ENCODE results near the gene ANKS1B.

The ANKS1B gene

DNA sequence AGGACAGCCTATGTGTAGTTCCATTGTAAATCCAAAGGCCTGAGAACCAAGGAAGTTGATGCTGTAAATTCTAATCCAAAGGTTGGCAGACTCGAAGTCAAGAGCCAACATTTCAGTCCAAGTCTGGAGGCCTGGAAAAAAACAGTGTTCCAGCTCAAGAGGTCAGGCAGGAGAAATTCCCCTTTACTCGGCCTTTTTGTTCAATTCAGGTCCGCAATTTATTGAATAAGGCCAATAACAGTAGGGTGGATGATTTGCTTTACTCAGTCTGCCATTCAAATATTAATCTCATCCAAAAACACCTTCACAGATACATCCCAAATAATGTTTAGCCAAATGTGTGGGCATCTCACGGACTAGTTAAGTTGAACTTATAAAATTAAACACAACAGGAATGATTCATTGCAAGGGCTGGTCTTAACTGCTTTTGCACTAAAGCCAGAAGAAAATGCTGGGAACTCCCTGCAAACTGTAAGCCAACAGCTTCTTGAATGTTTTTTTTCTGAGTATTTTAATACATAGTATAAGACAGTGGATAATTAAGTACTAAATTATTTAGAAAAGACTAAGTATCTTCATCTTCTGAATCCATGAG is 534.6 kb downstream of the ANKS1B start:
- H3K4me1 ChIP-seq (ENCODE audit: control extremely low read depth in 1 of 4, control insufficient read depth in 4 of 4, insufficient read depth in 4 of 4, low read length in 3 of 4), result no peaks in the 10 kb centered on the region
- CTCF ChIA-PET, result no interaction called here
- DNase-seq, result no peak
- H3K4me3 ChIP-seq (ENCODE audit: control insufficient read depth in 1 of 7, extremely low read depth in 1 of 7, insufficient read depth in 4 of 7, low read depth in 2 of 7, low read length in 6 of 7), result no peak overlapping the region
- no peak overlapping the region for H3K27ac ChIP-seq (ENCODE audit: insufficient read depth in 1 of 2, low read depth in 1 of 2, low read length in 2 of 2, poor library complexity in 1 of 2, severe bottlenecking in 2 of 2)
- H3K36me3 ChIP-seq (ENCODE audit: control insufficient read depth in 4 of 4, insufficient read depth in 4 of 4, low read length in 3 of 4), result no peaks in the 10 kb centered on the region
- 86% methylated on average over 2 of the region's 4 CpGs for WGBS (ENCODE audit: insufficient coverage)
- no peaks in the 10 kb centered on the region for H3K9me3 ChIP-seq (ENCODE audit: control extremely low read depth in 1 of 5, control insufficient read depth in 4 of 5, insufficient read depth in 2 of 5, low read depth in 1 of 5, low read length in 4 of 5)
- no peaks in the 10 kb centered on the region for H3K27me3 ChIP-seq (replicated peaks in 2 of 5; ENCODE audit: control insufficient read depth in 4 of 5, insufficient read depth in 5 of 5, low read length in 4 of 5)
- POLR2A ChIA-PET, result interaction anchor here (0.6 kb wide), 1 partner anchor 1221 kb away, joined by 3 read pairs; no protein-coding TSS in a partner anchor

DNA sequence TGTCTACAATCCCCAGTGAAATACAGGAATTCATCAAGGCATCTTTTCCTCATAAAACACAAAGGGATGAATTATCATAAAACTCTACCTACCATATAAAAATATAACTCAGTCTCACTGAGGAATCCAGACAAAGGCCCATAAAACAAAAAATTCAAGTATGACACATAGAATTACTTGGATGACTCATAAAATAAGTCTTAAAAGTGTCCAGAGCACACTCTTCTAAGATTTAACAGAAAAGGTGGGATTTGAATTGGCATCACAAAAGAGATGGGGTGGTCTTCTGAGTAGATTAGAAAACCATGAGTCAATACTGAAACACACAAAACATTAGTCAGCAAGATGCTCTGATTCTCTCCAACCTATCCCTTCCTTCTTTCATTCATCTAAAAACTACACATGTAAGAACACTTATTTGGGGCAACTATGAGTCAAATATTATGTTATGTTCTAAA is 539.8 kb downstream of the ANKS1B start:
- Histone ChIP-seq H3K9me3 (ENCODE audit: control extremely low read depth in 1 of 5, control insufficient read depth in 4 of 5, insufficient read depth in 2 of 5, low read depth in 1 of 5, low read length in 4 of 5) (no peaks in the 10 kb centered on the region), H3K27ac (ENCODE audit: insufficient read depth in 1 of 2, low read depth in 1 of 2, low read length in 2 of 2, poor library complexity in 1 of 2, severe bottlenecking in 2 of 2) (no peak overlapping the region), H3K27me3 (replicated peaks in 2 of 5; ENCODE audit: control insufficient read depth in 4 of 5, insufficient read depth in 5 of 5, low read length in 4 of 5) (no peaks in the 10 kb centered on the region), H3K36me3 (ENCODE audit: control insufficient read depth in 4 of 4, insufficient read depth in 4 of 4, low read length in 3 of 4) (no peaks in the 10 kb centered on the region), H3K4me3 (ENCODE audit: control insufficient read depth in 1 of 7, extremely low read depth in 1 of 7, insufficient read depth in 4 of 7, low read depth in 2 of 7, low read length in 6 of 7) (no peak overlapping the region), H3K4me1 (ENCODE audit: control extremely low read depth in 1 of 4, control insufficient read depth in 4 of 4, insufficient read depth in 4 of 4, low read length in 3 of 4) (no peaks in the 10 kb centered on the region)
- ChIA-PET CTCF (no interaction called here), POLR2A (no interaction called here)
- DNase-seq, result no peak

DNA sequence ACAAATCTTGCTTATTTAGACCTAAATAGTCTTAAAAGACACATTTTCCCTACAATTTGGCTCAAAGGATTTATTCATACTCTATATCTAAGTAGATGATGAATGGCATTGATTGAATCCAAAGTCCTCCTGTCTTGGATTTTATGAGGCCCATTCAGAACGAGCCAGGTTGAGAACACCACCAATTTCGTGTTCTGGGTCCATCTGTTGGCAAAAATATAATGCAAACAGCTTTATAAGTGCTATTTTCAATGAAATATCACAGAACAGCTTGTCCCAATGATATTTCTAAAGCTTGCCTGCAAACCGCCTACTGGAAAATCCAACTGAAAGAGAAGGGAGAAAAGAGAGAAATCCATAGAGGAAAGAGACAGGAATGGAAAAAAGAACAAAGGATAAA is 542.0 kb downstream of the ANKS1B start:
- ChIA-PET CTCF (no interaction called here), POLR2A (no interaction called here)
- DNase-seq, result no peak
- H3K27ac ChIP-seq (ENCODE audit: insufficient read depth in 1 of 2, low read depth in 1 of 2, low read length in 2 of 2, poor library complexity in 1 of 2, severe bottlenecking in 2 of 2), result no peak overlapping the region
- no peaks in the 10 kb centered on the region for H3K9me3 ChIP-seq (ENCODE audit: control extremely low read depth in 1 of 5, control insufficient read depth in 4 of 5, insufficient read depth in 2 of 5, low read depth in 1 of 5, low read length in 4 of 5)
- no peaks in the 10 kb centered on the region for H3K27me3 ChIP-seq (replicated peaks in 2 of 5; ENCODE audit: control insufficient read depth in 4 of 5, insufficient read depth in 5 of 5, low read length in 4 of 5)
- H3K36me3 ChIP-seq (ENCODE audit: control insufficient read depth in 4 of 4, insufficient read depth in 4 of 4, low read length in 3 of 4), result no peaks in the 10 kb centered on the region
- H3K4me3 ChIP-seq (ENCODE audit: control insufficient read depth in 1 of 7, extremely low read depth in 1 of 7, insufficient read depth in 4 of 7, low read depth in 2 of 7, low read length in 6 of 7), result no peak overlapping the region
- H3K4me1 ChIP-seq (ENCODE audit: control extremely low read depth in 1 of 4, control insufficient read depth in 4 of 4, insufficient read depth in 4 of 4, low read length in 3 of 4), result no peaks in the 10 kb centered on the region
- 100% methylated on average over 1 of the region's 3 CpGs for WGBS (ENCODE audit: insufficient coverage)

DNA sequence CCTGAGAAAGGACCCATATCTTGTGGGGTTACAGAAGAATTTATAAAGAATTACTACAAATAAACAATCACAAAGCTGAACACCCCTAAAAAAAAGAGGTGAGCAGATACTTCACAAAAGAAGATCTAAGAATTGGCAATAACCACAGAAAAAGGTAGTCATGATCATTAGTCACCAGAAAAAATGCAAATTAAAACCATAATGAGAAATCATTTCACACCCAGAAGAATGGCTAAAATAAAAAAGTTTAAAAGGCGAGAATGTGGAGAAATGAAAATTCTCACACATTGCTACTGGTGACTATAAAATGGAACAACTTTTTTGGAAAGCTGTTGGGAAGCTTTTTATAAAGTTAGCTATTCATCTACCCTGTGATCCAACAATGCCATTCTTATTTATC is 545.3 kb downstream of the ANKS1B start:
- H3K4me3 ChIP-seq (ENCODE audit: control insufficient read depth in 1 of 7, extremely low read depth in 1 of 7, insufficient read depth in 4 of 7, low read depth in 2 of 7, low read length in 6 of 7), result no peak overlapping the region
- H3K27me3 ChIP-seq (replicated peaks in 2 of 5; ENCODE audit: control insufficient read depth in 4 of 5, insufficient read depth in 5 of 5, low read length in 4 of 5), result no peaks in the 10 kb centered on the region
- no peaks in the 10 kb centered on the region for H3K4me1 ChIP-seq (ENCODE audit: control extremely low read depth in 1 of 4, control insufficient read depth in 4 of 4, insufficient read depth in 4 of 4, low read length in 3 of 4)
- ChIA-PET CTCF (no interaction called here), POLR2A (no interaction called here)
- H3K27ac ChIP-seq (ENCODE audit: insufficient read depth in 1 of 2, low read depth in 1 of 2, low read length in 2 of 2, poor library complexity in 1 of 2, severe bottlenecking in 2 of 2), result no peak overlapping the region
- DNase-seq, result no peak
- no CpG with 5 or more reads among the region's 1 CpG for WGBS (ENCODE audit: insufficient coverage)
- no peaks in the 10 kb centered on the region for H3K36me3 ChIP-seq (ENCODE audit: control insufficient read depth in 4 of 4, insufficient read depth in 4 of 4, low read length in 3 of 4)
- H3K9me3 ChIP-seq (ENCODE audit: control extremely low read depth in 1 of 5, control insufficient read depth in 4 of 5, insufficient read depth in 2 of 5, low read depth in 1 of 5, low read length in 4 of 5), result no peaks in the 10 kb centered on the region

DNA sequence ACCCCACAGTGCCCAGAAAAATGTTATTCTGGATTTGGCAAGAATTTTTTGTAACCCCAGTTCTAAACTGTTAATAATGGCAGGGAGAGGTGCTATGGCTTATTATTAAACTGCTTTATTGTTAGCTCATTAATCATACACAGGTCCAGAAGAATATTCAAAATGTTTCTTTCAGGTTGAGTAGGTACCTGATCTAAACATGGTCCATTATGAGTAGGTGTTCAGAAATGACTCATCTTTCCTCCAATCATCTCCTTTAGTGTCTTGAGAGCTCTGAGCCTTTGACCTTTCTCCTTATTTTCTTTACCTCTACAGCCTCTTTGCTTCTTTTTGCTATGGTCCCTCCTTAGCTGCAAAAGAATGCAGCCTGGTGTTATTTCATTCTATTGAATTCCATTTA is 548.2 kb downstream of the ANKS1B start:
- H3K27me3 ChIP-seq (replicated peaks in 2 of 5; ENCODE audit: control insufficient read depth in 4 of 5, insufficient read depth in 5 of 5, low read length in 4 of 5), result no peaks in the 10 kb centered on the region
- CTCF ChIA-PET, result no interaction called here
- no peak for DNase-seq
- H3K4me1 ChIP-seq (ENCODE audit: control extremely low read depth in 1 of 4, control insufficient read depth in 4 of 4, insufficient read depth in 4 of 4, low read length in 3 of 4), result no peaks in the 10 kb centered on the region
- no peaks in the 10 kb centered on the region for H3K9me3 ChIP-seq (ENCODE audit: control extremely low read depth in 1 of 5, control insufficient read depth in 4 of 5, insufficient read depth in 2 of 5, low read depth in 1 of 5, low read length in 4 of 5)
- H3K36me3 ChIP-seq (ENCODE audit: control insufficient read depth in 4 of 4, insufficient read depth in 4 of 4, low read length in 3 of 4), result no peaks in the 10 kb centered on the region
- POLR2A ChIA-PET, result no interaction called here
- no peak overlapping the region for H3K27ac ChIP-seq (ENCODE audit: insufficient read depth in 1 of 2, low read depth in 1 of 2, low read length in 2 of 2, poor library complexity in 1 of 2, severe bottlenecking in 2 of 2)
- no peak overlapping the region for H3K4me3 ChIP-seq (ENCODE audit: control insufficient read depth in 1 of 7, extremely low read depth in 1 of 7, insufficient read depth in 4 of 7, low read depth in 2 of 7, low read length in 6 of 7)

- POLR2A ChIA-PET, result no interaction called here
- no peak overlapping the region for H3K27ac ChIP-seq (ENCODE audit: insufficient read depth in 1 of 2, low read depth in 1 of 2, low read length in 2 of 2, poor library complexity in 1 of 2, severe bottlenecking in 2 of 2)
- CTCF ChIA-PET, result no interaction called here
- H3K9me3 ChIP-seq (ENCODE audit: control extremely low read depth in 1 of 5, control insufficient read depth in 4 of 5, insufficient read depth in 2 of 5, low read depth in 1 of 5, low read length in 4 of 5), result no peaks in the 10 kb centered on the region
- H3K36me3 ChIP-seq (ENCODE audit: control insufficient read depth in 4 of 4, insufficient read depth in 4 of 4, low read length in 3 of 4), result no peaks in the 10 kb centered on the region
- no peak overlapping the region for H3K4me3 ChIP-seq (ENCODE audit: control insufficient read depth in 1 of 7, extremely low read depth in 1 of 7, insufficient read depth in 4 of 7, low read depth in 2 of 7, low read length in 6 of 7)
- H3K27me3 ChIP-seq (replicated peaks in 2 of 5; ENCODE audit: control insufficient read depth in 4 of 5, insufficient read depth in 5 of 5, low read length in 4 of 5), result no peaks in the 10 kb centered on the region
- WGBS (ENCODE audit: insufficient coverage), result no CpG with 5 or more reads among the region's 1 CpG
- DNase-seq, result no peak
- no peaks in the 10 kb centered on the region for H3K4me1 ChIP-seq (ENCODE audit: control extremely low read depth in 1 of 4, control insufficient read depth in 4 of 4, insufficient read depth in 4 of 4, low read length in 3 of 4)
Observed at GRCh38 chr12:99435095-99435791, 549.5 kb downstream of the ANKS1B start.

GRCh38 chr12:99433155-99433554 is 551.6 kb downstream of the ANKS1B start:
- no peak for DNase-seq
- no peak overlapping the region for H3K27ac ChIP-seq (ENCODE audit: insufficient read depth in 1 of 2, low read depth in 1 of 2, low read length in 2 of 2, poor library complexity in 1 of 2, severe bottlenecking in 2 of 2)
- no CpG with 5 or more reads among the region's 1 CpG for WGBS (ENCODE audit: insufficient coverage)
- H3K9me3 ChIP-seq (ENCODE audit: control extremely low read depth in 1 of 5, control insufficient read depth in 4 of 5, insufficient read depth in 2 of 5, low read depth in 1 of 5, low read length in 4 of 5), result no peaks in the 10 kb centered on the region
- POLR2A ChIA-PET, result no interaction called here
- no peaks in the 10 kb centered on the region for H3K27me3 ChIP-seq (replicated peaks in 2 of 5; ENCODE audit: control insufficient read depth in 4 of 5, insufficient read depth in 5 of 5, low read length in 4 of 5)
- CTCF ChIA-PET, result no interaction called here
- H3K4me1 ChIP-seq (ENCODE audit: control extremely low read depth in 1 of 4, control insufficient read depth in 4 of 4, insufficient read depth in 4 of 4, low read length in 3 of 4), result no peaks in the 10 kb centered on the region
- no peaks in the 10 kb centered on the region for H3K36me3 ChIP-seq (ENCODE audit: control insufficient read depth in 4 of 4, insufficient read depth in 4 of 4, low read length in 3 of 4)
- no peak overlapping the region for H3K4me3 ChIP-seq (ENCODE audit: control insufficient read depth in 1 of 7, extremely low read depth in 1 of 7, insufficient read depth in 4 of 7, low read depth in 2 of 7, low read length in 6 of 7)
